ENCODE results near the gene KCTD12. TPM values are rescaled to one million over a fixed set of nuclear protein-coding genes. Genes with fewer than 3 reads are reported as not detected.

The KCTD12 gene
- total RNA-seq, 2 experiments from 2014 or later, result 7.1 to 7.3 TPM

DNA sequence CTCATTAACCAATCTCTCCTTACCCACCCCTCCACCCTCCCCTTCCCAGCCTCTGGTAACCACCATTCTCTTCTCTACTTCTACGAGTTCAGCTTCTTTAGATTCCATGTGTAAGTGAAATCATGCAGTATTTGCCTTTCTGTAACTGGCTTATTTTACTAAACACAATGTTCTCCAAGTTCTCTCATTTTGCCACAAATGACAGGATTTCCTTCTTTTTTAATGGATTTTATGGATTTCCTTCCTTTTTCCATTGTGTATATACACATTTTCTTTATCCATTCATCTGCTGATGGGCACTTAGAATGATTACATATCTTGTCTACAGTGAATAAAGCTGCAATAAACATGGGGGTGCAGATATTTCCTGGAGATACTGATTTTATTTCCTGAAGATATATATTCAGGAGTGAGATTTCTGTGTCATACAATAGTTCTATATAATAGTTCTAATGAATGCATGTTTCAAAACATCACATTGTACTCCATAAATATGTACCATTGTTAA is 20.2 kb downstream of the KCTD12 start:
- DNase-seq, result no peak
- H3K9me3 Mint-ChIP-seq, result no peaks in the 10 kb centered on the region
- no peaks in the 10 kb centered on the region for H3K4me1 Mint-ChIP-seq
- no peaks in the 10 kb centered on the region for H3K36me3 Mint-ChIP-seq (ENCODE audit: low read depth)
- ChIA-PET POLR2A (no interaction called here), CTCF (no interaction called here)
- H3K27ac Mint-ChIP-seq, result no peak overlapping the region
- H3K4me3 Mint-ChIP-seq, result no peak overlapping the region
- H3K27me3 Mint-ChIP-seq, result peaks cover 29% of the 10 kb centered on the region

- Mint-ChIP-seq H3K27me3 (peaks cover 31% of the 10 kb centered on the region), H3K27ac (no peak overlapping the region), H3K4me1 (no peaks in the 10 kb centered on the region), H3K9me3 (no peaks in the 10 kb centered on the region), H3K36me3 (ENCODE audit: low read depth) (no peaks in the 10 kb centered on the region), H3K4me3 (no peak overlapping the region)
- DNase-seq, result no peak
- CTCF ChIA-PET, result no interaction called here
- POLR2A ChIA-PET, result no interaction called here
Measured at GRCh38 chr13:76865109-76865508, 21.1 kb downstream of the KCTD12 start.

DNA sequence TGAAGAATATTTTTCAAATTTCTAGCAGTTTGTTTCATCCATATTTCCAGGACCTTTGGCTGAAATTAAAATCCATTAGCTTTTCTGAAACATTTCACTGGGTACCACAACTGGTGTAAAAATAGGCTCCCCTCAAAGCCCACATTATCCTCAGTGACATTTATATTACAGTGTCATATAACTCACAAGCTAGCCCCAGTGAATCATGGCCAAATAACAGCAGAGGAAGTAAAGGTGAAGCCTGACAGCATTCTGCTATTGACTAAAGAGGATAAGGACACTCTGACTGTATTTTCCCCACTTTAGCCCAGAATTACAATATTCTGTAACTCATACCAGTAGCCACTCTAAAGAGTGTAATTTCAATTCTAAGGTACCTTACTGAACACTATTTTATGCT is 21.9 kb downstream of the KCTD12 start:
- H3K4me3 Mint-ChIP-seq, result no peak overlapping the region
- DNase-seq, result no peak
- no peak overlapping the region for H3K27ac Mint-ChIP-seq
- peaks cover 32% of the 10 kb centered on the region for H3K27me3 Mint-ChIP-seq
- H3K36me3 Mint-ChIP-seq (ENCODE audit: low read depth), result no peaks in the 10 kb centered on the region
- ChIA-PET CTCF (no interaction called here), POLR2A (interaction anchor here (0.5 kb wide), 1 partner anchor 9 kb away, joined by 4 read pairs; no protein-coding TSS in a partner anchor)
- H3K4me1 Mint-ChIP-seq, result no peaks in the 10 kb centered on the region
- H3K9me3 Mint-ChIP-seq, result no peaks in the 10 kb centered on the region

DNA sequence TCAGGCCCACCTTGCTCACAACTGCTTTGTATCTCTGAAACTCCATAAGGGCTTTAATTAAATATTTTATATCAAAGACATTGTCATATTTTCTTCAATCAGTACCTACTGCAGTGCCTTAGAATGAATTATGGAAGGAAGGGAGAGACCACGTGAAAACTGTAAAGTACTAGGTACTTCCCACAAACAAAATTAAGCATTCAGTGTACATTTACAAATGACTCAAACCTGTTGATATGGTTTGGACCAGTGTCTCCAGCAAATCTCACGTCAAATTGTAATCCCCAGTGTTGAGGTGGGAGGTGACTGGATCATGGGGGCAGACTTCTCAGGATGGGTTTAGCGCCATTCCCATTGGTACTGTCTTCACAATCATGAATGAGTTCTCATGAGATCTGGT is 23.2 kb downstream of the KCTD12 start:
- Mint-ChIP-seq H3K27me3 (peaks cover 34% of the 10 kb centered on the region), H3K36me3 (ENCODE audit: low read depth) (no peaks in the 10 kb centered on the region), H3K9me3 (no peaks in the 10 kb centered on the region), H3K4me3 (no peak overlapping the region), H3K4me1 (no peaks in the 10 kb centered on the region), H3K27ac (no peak overlapping the region)
- ChIA-PET CTCF (no interaction called here), POLR2A (no interaction called here)
- DNase-seq, result no peak

DNA sequence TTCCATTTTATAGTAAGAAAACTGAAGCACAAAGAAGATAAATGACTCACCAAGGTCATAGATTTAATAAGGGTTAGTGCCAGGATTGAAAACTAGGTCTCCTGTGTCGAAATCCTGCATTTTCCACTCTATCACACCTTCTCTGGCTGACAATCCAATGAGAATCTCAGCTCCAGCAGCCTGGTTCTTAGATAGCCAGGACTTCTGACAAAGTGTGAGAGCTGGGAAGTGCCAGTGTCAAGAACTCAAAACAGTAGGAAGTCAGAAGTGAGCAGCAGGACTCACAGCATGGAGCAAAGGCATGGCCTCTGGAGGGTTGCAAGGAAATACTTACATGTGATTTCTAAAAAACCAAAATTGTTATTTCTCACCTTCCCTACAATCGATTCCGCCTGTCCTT is 24.3 kb downstream of the KCTD12 start:
- POLR2A ChIA-PET, result no interaction called here
- DNase-seq, result no peak

DNA sequence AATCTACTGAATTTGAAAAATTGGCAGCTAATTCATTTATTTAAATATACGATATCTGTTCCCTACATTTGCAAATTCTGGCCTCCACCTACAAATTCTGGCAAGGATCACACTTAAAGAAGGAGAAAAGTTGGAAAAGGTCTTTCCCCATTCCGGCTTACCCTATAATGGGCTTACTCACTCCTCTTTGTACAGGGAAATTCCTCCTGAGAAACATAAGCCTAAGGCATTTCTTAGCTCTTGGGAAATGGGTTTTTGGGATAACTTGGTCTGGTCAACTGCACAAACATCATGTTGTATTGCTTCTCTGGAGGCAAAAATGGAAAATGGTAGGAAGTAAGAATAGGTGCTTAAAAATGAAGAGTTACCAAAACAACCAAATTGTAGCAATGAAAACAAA is 25.5 kb downstream of the KCTD12 start:
- no peak for DNase-seq
- POLR2A ChIA-PET, result no interaction called here
- Mint-ChIP-seq H3K9me3 (no peaks in the 10 kb centered on the region), H3K36me3 (ENCODE audit: low read depth) (no peaks in the 10 kb centered on the region), H3K4me1 (peaks cover 2% of the 10 kb centered on the region), H3K4me3 (no peak overlapping the region), H3K27me3 (peaks cover 20% of the 10 kb centered on the region), H3K27ac (no peak overlapping the region)
- CTCF ChIA-PET, result no interaction called here

More for the DNA sequence above, 24.3 kb downstream of the KCTD12 start:
- no peak overlapping the region for H3K27ac Mint-ChIP-seq
- H3K27me3 Mint-ChIP-seq, result peaks cover 30% of the 10 kb centered on the region
- no peak overlapping the region for H3K4me3 Mint-ChIP-seq
- no peaks in the 10 kb centered on the region for H3K4me1 Mint-ChIP-seq
- H3K36me3 Mint-ChIP-seq (ENCODE audit: low read depth), result no peaks in the 10 kb centered on the region
- no peaks in the 10 kb centered on the region for H3K9me3 Mint-ChIP-seq
- CTCF ChIA-PET, result interaction anchor here (0.7 kb wide), 1 partner anchor 692 kb away, joined by 3 read pairs; no protein-coding TSS in a partner anchor

GRCh38 chr13:76854894-76855293 is 31.3 kb downstream of the KCTD12 start:
- Mint-ChIP-seq H3K36me3 (ENCODE audit: low read depth) (no peaks in the 10 kb centered on the region), H3K27ac (no peak overlapping the region), H3K4me1 (peaks cover 2% of the 10 kb centered on the region), H3K4me3 (no peak overlapping the region), H3K27me3 (peaks cover 1% of the 10 kb centered on the region), H3K9me3 (no peaks in the 10 kb centered on the region)
- no peak for DNase-seq
- ChIA-PET POLR2A (interaction anchor here (0.7 kb wide), 1 partner anchor 9 kb away, joined by 4 read pairs; no protein-coding TSS in a partner anchor), CTCF (interaction anchor here (0.9 kb wide), 1 partner anchor 48 kb away, joined by 3 read pairs; no protein-coding TSS in a partner anchor)

GRCh38 chr13:76853921-76854608 is 32.1 kb downstream of the KCTD12 start:
- POLR2A ChIA-PET, result no interaction called here
- H3K36me3 Mint-ChIP-seq (ENCODE audit: low read depth), result no peaks in the 10 kb centered on the region
- no peak overlapping the region for H3K27ac Mint-ChIP-seq
- H3K4me1 Mint-ChIP-seq, result peaks cover 2% of the 10 kb centered on the region
- H3K27me3 Mint-ChIP-seq, result no peaks in the 10 kb centered on the region
- CTCF ChIA-PET, result interaction anchor here (0.9 kb wide), 1 partner anchor 48 kb away, joined by 3 read pairs; no protein-coding TSS in a partner anchor
- no peaks in the 10 kb centered on the region for H3K9me3 Mint-ChIP-seq
- DNase-seq, result no peak
- H3K4me3 Mint-ChIP-seq, result no peak overlapping the region

DNA sequence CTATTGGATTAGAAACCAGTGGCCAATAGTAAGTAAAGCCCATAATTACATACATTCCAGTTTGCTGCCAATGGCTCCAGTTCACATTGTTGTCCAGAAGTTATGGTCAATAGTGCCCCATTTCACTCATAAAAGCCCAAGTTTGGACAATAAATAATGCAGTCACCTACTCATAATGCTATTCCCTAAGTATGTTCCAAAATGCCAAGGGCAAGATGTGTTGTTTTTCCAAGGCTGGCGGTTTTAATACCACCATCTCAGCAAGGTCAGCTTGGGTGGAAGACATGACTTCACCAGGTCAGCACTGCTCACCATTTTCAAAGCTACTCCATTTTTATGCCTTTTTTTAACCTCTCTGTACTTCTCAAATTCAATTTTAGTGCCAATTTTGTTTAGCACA is 32.7 kb downstream of the KCTD12 start:
- ChIA-PET POLR2A (no interaction called here), CTCF (no interaction called here)

GRCh38 chr13:76852986-76853385 is 33.2 kb downstream of the KCTD12 start:
- ChIA-PET CTCF (no interaction called here), POLR2A (no interaction called here)

More for the DNA sequence above, 32.7 kb downstream of the KCTD12 start:
- no peak overlapping the region for H3K27ac Mint-ChIP-seq
- H3K27me3 Mint-ChIP-seq, result no peaks in the 10 kb centered on the region
- DNase-seq, result no peak
- no peaks in the 10 kb centered on the region for H3K36me3 Mint-ChIP-seq (ENCODE audit: low read depth)
- no peak overlapping the region for H3K4me3 Mint-ChIP-seq
- no peaks in the 10 kb centered on the region for H3K9me3 Mint-ChIP-seq
- peaks cover 2% of the 10 kb centered on the region for H3K4me1 Mint-ChIP-seq

GRCh38 chr13:76851961-76852360 is 34.2 kb downstream of the KCTD12 start:
- no peak for DNase-seq
- Mint-ChIP-seq H3K9me3 (no peaks in the 10 kb centered on the region), H3K27ac (no peak overlapping the region), H3K4me1 (peaks cover 2% of the 10 kb centered on the region), H3K4me3 (no peak overlapping the region), H3K36me3 (ENCODE audit: low read depth) (no peaks in the 10 kb centered on the region), H3K27me3 (peaks cover 3% of the 10 kb centered on the region)
- ChIA-PET POLR2A (no interaction called here), CTCF (no interaction called here)

More at GRCh38 chr13:76852986-76853385, 33.2 kb downstream of the KCTD12 start:
- H3K9me3 Mint-ChIP-seq, result no peaks in the 10 kb centered on the region
- H3K27ac Mint-ChIP-seq, result no peak overlapping the region
- H3K4me3 Mint-ChIP-seq, result no peak overlapping the region
- H3K27me3 Mint-ChIP-seq, result no peaks in the 10 kb centered on the region
- no peak for DNase-seq
- no peaks in the 10 kb centered on the region for H3K36me3 Mint-ChIP-seq (ENCODE audit: low read depth)
- peaks cover 2% of the 10 kb centered on the region for H3K4me1 Mint-ChIP-seq

GRCh38 chr13:76849493-76849892 is 36.7 kb downstream of the KCTD12 start:
- Mint-ChIP-seq H3K9me3 (no peaks in the 10 kb centered on the region), H3K36me3 (ENCODE audit: low read depth) (no peaks in the 10 kb centered on the region), H3K27me3 (peaks cover 5% of the 10 kb centered on the region), H3K27ac (no peak overlapping the region), H3K4me3 (no peak overlapping the region), H3K4me1 (no peaks in the 10 kb centered on the region)
- POLR2A ChIA-PET, result no interaction called here
- DNase-seq, result no peak
- CTCF ChIA-PET, result interaction anchor here (1.7 kb wide), 1 partner anchor 11 kb away, joined by 5 read pairs; no protein-coding TSS in a partner anchor

DNA sequence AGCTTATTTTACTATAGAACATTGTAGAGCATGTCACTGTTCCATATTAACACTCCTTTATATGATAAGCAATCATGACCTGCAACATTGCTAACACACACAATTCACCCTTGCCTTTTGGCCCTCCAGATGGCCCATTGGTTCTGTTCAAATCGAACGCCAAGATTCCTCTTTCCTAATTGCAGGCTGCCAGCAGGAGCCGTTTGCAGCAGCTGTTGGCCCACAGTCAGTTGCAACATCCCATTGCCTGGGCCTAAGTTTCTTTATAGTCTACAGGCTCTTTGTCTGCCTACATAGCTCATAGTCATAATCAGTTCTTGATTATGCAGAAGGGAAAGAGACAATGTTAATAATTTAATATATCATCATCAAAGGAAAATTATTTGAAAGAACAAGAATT is 37.6 kb downstream of the KCTD12 start:
- Mint-ChIP-seq H3K27ac (no peak overlapping the region), H3K9me3 (no peaks in the 10 kb centered on the region), H3K36me3 (ENCODE audit: low read depth) (no peaks in the 10 kb centered on the region), H3K4me3 (no peak overlapping the region), H3K27me3 (peaks cover 5% of the 10 kb centered on the region), H3K4me1 (no peaks in the 10 kb centered on the region)
- no peak for DNase-seq
- ChIA-PET POLR2A (no interaction called here), CTCF (interaction anchor here (1.7 kb wide), 1 partner anchor 10 kb away, joined by 5 read pairs; no protein-coding TSS in a partner anchor)

GRCh38 chr13:76846363-76846762 is 39.8 kb downstream of the KCTD12 start:
- Mint-ChIP-seq H3K4me3 (no peak overlapping the region), H3K4me1 (no peaks in the 10 kb centered on the region), H3K27ac (no peak overlapping the region), H3K27me3 (peaks cover 5% of the 10 kb centered on the region), H3K36me3 (ENCODE audit: low read depth) (no peaks in the 10 kb centered on the region), H3K9me3 (no peaks in the 10 kb centered on the region)
- ChIA-PET CTCF (no interaction called here), POLR2A (no interaction called here)
- DNase-seq, result no peak
